Measurements from ENCODE around the gene MT1B. TPM values are rescaled to one million over a fixed set of nuclear protein-coding genes. Genes with fewer than 3 reads are reported as not detected.

The MT1B gene
- total RNA-seq, 1 donor from 2014 or later, result not detected

GRCh38 chr16:56682703-56683397 is 31.2 kb downstream of the MT1B start:
- FAIRE-seq, result no peak
- Histone ChIP-seq H3K27me3 (ENCODE audit: insufficient read depth, low read length) (no peaks in the 10 kb centered on the region), H3K4me3 (ENCODE audit: insufficient read depth, low read depth, low read length) (peak overlapping the region; percentile 80), H3K4me2 (ENCODE audit: low read length) (peak overlapping the region; percentile 95), H3K27ac (ENCODE audit: low read depth, low read length) (peak overlapping the region; percentile 40), H4K20me1 (ENCODE audit: insufficient read depth, low read length) (no peaks in the 10 kb centered on the region), H3K4me1 (ENCODE audit: insufficient read depth, low read length) (peaks cover 14% of the 10 kb centered on the region), H2AFZ (ENCODE audit: low read depth, low read length) (peak overlapping the region; percentile 94), H3K9ac (ENCODE audit: low read length) (peak overlapping the region; percentile 86), H3K79me2 (ENCODE audit: insufficient read depth, low read length) (no peaks in the 10 kb centered on the region), H3K9me3 (ENCODE audit: insufficient read depth, low read depth, low read length) (peaks cover 3% of the 10 kb centered on the region), H3K36me3 (ENCODE audit: insufficient read depth, low read length) (no peaks in the 10 kb centered on the region)
- Mint-ChIP-seq H3K36me3 (ENCODE audit: low read depth, unreplicated experiment) (peaks cover 3% of the 10 kb centered on the region), H3K27me3 (ENCODE audit: low read depth, unreplicated experiment) (peaks cover 49% of the 10 kb centered on the region), H3K27ac (ENCODE audit: unreplicated experiment) (peak overlapping the region; percentile 62), H3K9me3 (ENCODE audit: unreplicated experiment) (peaks cover 14% of the 10 kb centered on the region), H3K4me1 (ENCODE audit: low read depth, unreplicated experiment) (peaks cover 3% of the 10 kb centered on the region), H3K4me3 (ENCODE audit: unreplicated experiment) (peak overlapping the region; percentile 86)
- no peak for DNase-seq (ENCODE audit: low read depth)
- no peak for TF ChIP-seq EZH2 (IDR thresholded peaks at IDR 0.05; ENCODE audit: insufficient read depth, low read length)
- no peak for TF ChIP-seq CTCF (IDR thresholded peaks at IDR 0.05; ENCODE audit: insufficient read depth, low read depth, low read length)

GRCh38 chr16:56683424-56684172 is 31.9 kb downstream of the MT1B start:
- peak overlapping the region; percentile 86 for H3K9ac ChIP-seq (ENCODE audit: low read length)
- H3K4me3 Mint-ChIP-seq (ENCODE audit: unreplicated experiment), result no peak overlapping the region
- peak overlapping the region; percentile 80 for H3K4me3 ChIP-seq (ENCODE audit: insufficient read depth, low read depth, low read length)
- H3K27ac Mint-ChIP-seq (ENCODE audit: unreplicated experiment), result no peak overlapping the region
- H4K20me1 ChIP-seq (ENCODE audit: insufficient read depth, low read length), result no peaks in the 10 kb centered on the region
- H3K36me3 Mint-ChIP-seq (ENCODE audit: low read depth, unreplicated experiment), result peaks cover 3% of the 10 kb centered on the region
- no peaks in the 10 kb centered on the region for H3K36me3 ChIP-seq (ENCODE audit: insufficient read depth, low read length)
- H3K9me3 ChIP-seq (ENCODE audit: insufficient read depth, low read depth, low read length), result peaks cover 3% of the 10 kb centered on the region
- H3K9me3 Mint-ChIP-seq (ENCODE audit: unreplicated experiment), result peaks cover 17% of the 10 kb centered on the region
- TF ChIP-seq CTCF (IDR thresholded peaks at IDR 0.05; ENCODE audit: insufficient read depth, low read depth, low read length), result no peak
- no peak for TF ChIP-seq EZH2 (IDR thresholded peaks at IDR 0.05; ENCODE audit: insufficient read depth, low read length)
- no peaks in the 10 kb centered on the region for H3K79me2 ChIP-seq (ENCODE audit: insufficient read depth, low read length)
- peaks cover 47% of the 10 kb centered on the region for H3K27me3 Mint-ChIP-seq (ENCODE audit: low read depth, unreplicated experiment)
- no peaks in the 10 kb centered on the region for H3K27me3 ChIP-seq (ENCODE audit: insufficient read depth, low read length)
- peaks cover 14% of the 10 kb centered on the region for H3K4me1 ChIP-seq (ENCODE audit: insufficient read depth, low read length)
- no peak for FAIRE-seq
- no peak for DNase-seq (ENCODE audit: low read depth)
- no peak overlapping the region for H3K27ac ChIP-seq (ENCODE audit: low read depth, low read length)
- H3K4me1 Mint-ChIP-seq (ENCODE audit: low read depth, unreplicated experiment), result peaks cover 3% of the 10 kb centered on the region
- H2AFZ ChIP-seq (ENCODE audit: low read depth, low read length), result no peak overlapping the region
- peak overlapping the region; percentile 95 for H3K4me2 ChIP-seq (ENCODE audit: low read length)
